GM12873 (cell line): Measurements from ENCODE around the gene HOXC6.

Source experiments
- CTCF ChIP-seq: IDR thresholded peaks from 2 replicates; pipeline ENCODE4 v1.5.1; 2012; ENCODE audit warnings: low read depth, mild to moderate bottlenecking, moderate library complexity, low read length, control low read depth; ENCODE audit not compliant: insufficient read depth; ENCODE audit errors: missing control alignments

Gene HOXC6

DNA sequence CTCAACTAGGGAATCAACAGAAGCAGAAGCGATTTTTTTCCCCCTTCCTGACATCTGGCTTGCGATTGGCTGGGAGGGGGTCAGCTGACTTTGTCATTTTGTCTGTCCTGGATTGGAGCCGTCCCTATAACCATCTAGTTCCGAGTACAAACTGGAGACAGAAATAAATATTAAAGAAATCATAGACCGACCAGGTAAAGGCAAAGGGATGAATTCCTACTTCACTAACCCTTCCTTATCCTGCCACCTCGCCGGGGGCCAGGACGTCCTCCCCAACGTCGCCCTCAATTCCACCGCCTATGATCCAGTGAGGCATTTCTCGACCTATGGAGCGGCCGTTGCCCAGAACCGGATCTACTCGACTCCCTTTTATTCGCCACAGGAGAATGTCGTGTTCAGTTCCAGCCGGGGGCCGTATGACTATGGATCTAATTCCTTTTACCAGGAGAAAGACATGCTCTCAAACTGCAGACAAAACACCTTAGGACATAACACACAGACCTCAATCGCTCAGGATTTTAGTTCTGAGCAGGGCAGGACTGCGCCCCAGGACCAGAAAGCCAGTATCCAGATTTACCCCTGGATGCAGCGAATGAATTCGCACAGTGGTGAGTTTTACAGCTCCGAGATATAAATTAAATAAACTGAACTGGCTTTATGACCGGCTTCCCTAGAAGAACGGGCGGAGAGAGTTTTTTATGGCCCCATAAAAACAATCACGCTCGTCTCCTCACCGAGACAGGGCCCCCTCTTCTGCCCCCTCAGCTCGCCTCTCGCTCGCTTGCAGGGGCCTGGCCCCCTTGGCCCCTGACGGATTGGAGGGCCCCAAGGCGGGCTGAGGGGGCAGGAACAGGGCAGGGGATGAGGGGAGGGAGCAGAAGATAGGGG, at the start of gene HOXC6:
HOXC6 (plus strand) TSS at position 127 of the 888 bp plus-strand sequence; CDS start at position 209, 82 bp downstream.
- no peak for TF ChIP-seq CTCF

DNA sequence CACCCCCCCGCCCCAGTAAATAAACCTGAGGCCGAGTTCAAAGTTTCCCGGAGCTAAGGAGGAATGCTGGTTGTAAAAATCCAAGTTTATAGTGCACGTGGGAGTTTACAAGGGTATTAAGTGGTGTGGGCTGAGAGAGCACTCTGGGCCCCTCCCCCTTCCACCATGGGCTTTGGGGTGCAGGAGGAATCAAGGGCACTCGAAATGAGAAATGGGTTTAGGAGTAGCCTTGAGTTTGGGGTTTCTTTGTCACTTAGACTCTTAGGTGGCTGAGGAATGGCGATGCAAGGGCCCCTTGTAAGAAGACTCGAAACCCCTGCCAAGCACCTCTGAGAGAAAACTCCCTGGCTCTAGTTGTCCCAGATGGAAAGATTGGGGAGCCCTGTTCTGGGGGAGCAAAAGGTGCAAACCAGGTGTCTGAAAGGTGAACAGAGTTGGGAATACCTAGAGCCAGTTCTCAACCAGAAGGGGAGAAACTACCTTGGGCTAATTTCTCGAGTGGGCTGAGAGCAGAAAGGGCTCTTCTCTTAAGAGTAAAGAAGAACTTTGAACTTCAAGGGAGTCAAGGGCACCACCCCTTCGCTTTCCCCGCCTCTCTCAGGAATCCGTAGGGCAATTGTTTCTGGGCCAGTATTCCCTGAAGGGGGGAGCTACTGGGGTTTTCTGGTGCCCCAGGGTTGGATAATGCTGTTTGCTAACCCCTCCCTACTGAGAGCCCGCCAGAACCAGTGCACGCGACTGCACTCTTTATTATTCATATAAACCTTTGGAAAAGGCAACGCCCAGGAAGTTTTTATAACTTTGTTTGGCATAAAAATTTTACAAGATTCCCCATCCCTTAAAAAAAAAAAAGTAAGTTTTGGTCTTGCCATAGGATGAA, 49.5 kb upstream of the HOXC6 start:
- TF ChIP-seq CTCF, result no peak

GRCh38 chr12:53980104-53980801, 48.0 kb upstream of the HOXC6 start:
- no peak for TF ChIP-seq CTCF

DNA sequence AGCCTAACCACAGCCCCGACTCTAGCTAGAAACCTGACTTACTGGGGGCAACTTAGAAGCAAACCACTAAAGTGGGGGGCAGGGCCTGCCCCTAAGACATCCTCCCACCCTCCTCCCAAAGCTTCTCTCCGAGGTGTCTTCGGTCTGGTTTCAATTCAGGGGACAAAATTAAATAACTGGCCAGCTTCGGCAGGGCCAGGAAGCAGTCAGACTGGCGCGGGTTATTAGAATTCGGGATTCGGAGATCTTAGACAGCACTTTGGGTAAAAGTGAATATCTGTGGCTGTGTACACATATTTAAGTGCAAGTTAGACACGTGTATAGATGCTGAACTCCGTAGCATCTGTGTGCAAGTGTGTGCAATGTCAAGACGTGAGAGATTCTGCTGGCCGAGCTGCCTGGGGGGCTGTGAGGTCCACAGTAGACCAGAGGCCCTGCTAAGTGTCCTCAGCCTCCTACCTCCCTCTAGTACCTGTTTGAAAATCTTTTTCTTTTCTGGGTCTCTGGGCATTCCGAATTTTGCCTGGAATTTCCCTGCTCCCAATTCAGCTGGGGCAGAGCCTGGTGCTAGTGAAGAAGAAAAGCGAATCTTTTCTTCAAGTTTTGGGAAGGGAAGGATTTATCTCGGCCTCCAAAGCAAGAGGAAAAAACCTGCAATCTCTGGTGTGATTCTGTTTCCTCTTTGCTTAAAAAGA, 47.3 kb upstream of the HOXC6 start:
- TF ChIP-seq CTCF, result no peak

GRCh38 chr12:53981634-53982565, 46.3 kb upstream of the HOXC6 start:
- no peak for TF ChIP-seq CTCF

GRCh38 chr12:53982648-53983567, 45.3 kb upstream of the HOXC6 start:
- no peak for TF ChIP-seq CTCF
